ENCODE measurements around the gene MTRR.

Gene MTRR

GRCh38 chr5:7851617-7852289, 17.2 kb upstream of the MTRR start:
- no peak overlapping the region for H3K4me3 ChIP-seq
- H3K36me3 ChIP-seq (ENCODE audit: insufficient read depth, low read length) = no peaks in the 10 kb centered on the region
- TF ChIP-seq FOXP2 (optimal IDR thresholded peaks at IDR 0.05; ENCODE audit: control extremely low read depth, extremely low read length, insufficient read depth) = no peak
- no peak for TF ChIP-seq POLR2AphosphoS5 (IDR thresholded peaks at IDR 0.05; ENCODE audit: borderline replicate concordance, low read depth, low read length)
- no peak for TF ChIP-seq EZH2 (IDR thresholded peaks at IDR 0.05)
- H3K9ac ChIP-seq (ENCODE audit: insufficient read length) = no peak overlapping the region
- H3K9me3 ChIP-seq (ENCODE audit: low read depth, low read length) = no peaks in the 10 kb centered on the region
- no peak for DNase-seq (ENCODE audit: low read depth, low spot score)
- H3K27ac ChIP-seq = no peak overlapping the region

DNA sequence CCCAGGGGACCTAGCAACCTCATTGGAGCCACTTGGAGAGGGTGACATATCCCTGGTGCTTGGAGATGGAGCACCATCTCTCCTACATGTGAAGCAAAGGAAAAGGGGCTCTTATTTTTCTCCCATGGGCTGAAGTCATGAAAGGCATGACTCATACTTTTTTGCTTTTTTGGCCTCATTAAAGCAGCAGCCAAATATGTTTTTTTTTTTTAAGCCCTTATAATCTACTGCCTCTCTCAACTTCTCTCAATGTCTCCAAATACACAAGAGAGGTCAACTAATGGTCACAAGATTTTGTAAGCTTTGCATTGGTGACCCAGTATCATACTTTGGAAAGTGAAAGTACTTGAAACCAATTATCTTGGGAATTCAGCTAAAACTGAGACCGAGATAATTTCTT, 16.4 kb upstream of the MTRR start:
- DNase-seq (ENCODE audit: low read depth, low spot score) = no peak
- H3K9me3 ChIP-seq (ENCODE audit: low read depth, low read length) = no peaks in the 10 kb centered on the region
- no peak for TF ChIP-seq POLR2AphosphoS5 (IDR thresholded peaks at IDR 0.05; ENCODE audit: borderline replicate concordance, low read depth, low read length)
- no peak for TF ChIP-seq FOXP2 (optimal IDR thresholded peaks at IDR 0.05; ENCODE audit: control extremely low read depth, extremely low read length, insufficient read depth)
- TF ChIP-seq EZH2 (IDR thresholded peaks at IDR 0.05) = no peak
- no peaks in the 10 kb centered on the region for H3K36me3 ChIP-seq (ENCODE audit: insufficient read depth, low read length)
- no peak overlapping the region for H3K9ac ChIP-seq (ENCODE audit: insufficient read length)
- H3K4me3 ChIP-seq = no peak overlapping the region
- H3K27ac ChIP-seq = no peak overlapping the region

- Histone ChIP-seq H3K4me3 (no peak overlapping the region), H3K9me3 (ENCODE audit: low read depth, low read length) (no peaks in the 10 kb centered on the region), H3K36me3 (ENCODE audit: insufficient read depth, low read length) (no peaks in the 10 kb centered on the region), H3K27ac (no peak overlapping the region), H3K9ac (ENCODE audit: insufficient read length) (no peak overlapping the region)
- TF ChIP-seq FOXP2 (optimal IDR thresholded peaks at IDR 0.05; ENCODE audit: control extremely low read depth, extremely low read length, insufficient read depth) (no peak), EZH2 (IDR thresholded peaks at IDR 0.05) (no peak), POLR2AphosphoS5 (IDR thresholded peaks at IDR 0.05; ENCODE audit: borderline replicate concordance, low read depth, low read length) (no peak)
- no peak for DNase-seq (ENCODE audit: low read depth, low spot score)
Measured at GRCh38 chr5:7852988-7853387, 16.0 kb upstream of the MTRR start.

- Histone ChIP-seq H3K9me3 (ENCODE audit: low read depth, low read length) (no peaks in the 10 kb centered on the region), H3K27ac (no peak overlapping the region), H3K4me3 (no peak overlapping the region), H3K36me3 (ENCODE audit: insufficient read depth, low read length) (peaks cover 15% of the 10 kb centered on the region), H3K9ac (ENCODE audit: insufficient read length) (no peak overlapping the region)
- TF ChIP-seq POLR2AphosphoS5 (IDR thresholded peaks at IDR 0.05; ENCODE audit: borderline replicate concordance, low read depth, low read length) (no peak), EZH2 (IDR thresholded peaks at IDR 0.05) (no peak), FOXP2 (optimal IDR thresholded peaks at IDR 0.05; ENCODE audit: control extremely low read depth, extremely low read length, insufficient read depth) (no peak)
- DNase-seq (ENCODE audit: low read depth, low spot score) = no peak
Measured at GRCh38 chr5:7855611-7856010, 13.3 kb upstream of the MTRR start.

DNA sequence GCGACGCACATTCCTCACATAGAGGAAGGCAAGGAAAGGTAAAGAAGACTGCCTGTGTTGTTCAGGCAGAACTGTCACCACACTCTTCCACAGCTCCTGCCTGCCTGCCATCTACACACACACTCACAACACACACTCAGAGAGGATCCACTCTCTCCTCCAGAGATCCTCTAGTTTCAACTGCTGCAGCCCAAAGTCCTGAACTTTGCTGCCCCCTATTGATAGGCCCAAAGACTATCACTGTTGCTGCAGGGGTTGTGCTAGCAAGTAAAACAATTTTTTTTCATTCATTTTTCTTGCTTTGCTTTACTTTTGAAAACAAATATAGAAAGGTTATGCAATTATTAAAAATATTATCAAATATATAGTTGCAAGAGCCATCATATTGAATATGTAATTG, 12.1 kb upstream of the MTRR start:
- no peaks in the 10 kb centered on the region for H3K9me3 ChIP-seq (ENCODE audit: low read depth, low read length)
- H3K4me3 ChIP-seq = no peak overlapping the region
- no peak for TF ChIP-seq EZH2 (IDR thresholded peaks at IDR 0.05)
- TF ChIP-seq FOXP2 (optimal IDR thresholded peaks at IDR 0.05; ENCODE audit: control extremely low read depth, extremely low read length, insufficient read depth) = no peak
- TF ChIP-seq POLR2AphosphoS5 (IDR thresholded peaks at IDR 0.05; ENCODE audit: borderline replicate concordance, low read depth, low read length) = no peak
- no peak overlapping the region for H3K9ac ChIP-seq (ENCODE audit: insufficient read length)
- peaks cover 25% of the 10 kb centered on the region for H3K36me3 ChIP-seq (ENCODE audit: insufficient read depth, low read length)
- no peak for DNase-seq (ENCODE audit: low read depth, low spot score)
- H3K27ac ChIP-seq = no peak overlapping the region

GRCh38 chr5:7857361-7857760, 11.6 kb upstream of the MTRR start:
- Histone ChIP-seq H3K4me3 (no peak overlapping the region), H3K36me3 (ENCODE audit: insufficient read depth, low read length) (peaks cover 29% of the 10 kb centered on the region), H3K9me3 (ENCODE audit: low read depth, low read length) (no peaks in the 10 kb centered on the region), H3K27ac (no peak overlapping the region), H3K9ac (ENCODE audit: insufficient read length) (no peak overlapping the region)
- no peak for DNase-seq (ENCODE audit: low read depth, low spot score)
- TF ChIP-seq EZH2 (IDR thresholded peaks at IDR 0.05) (no peak), FOXP2 (optimal IDR thresholded peaks at IDR 0.05; ENCODE audit: control extremely low read depth, extremely low read length, insufficient read depth) (no peak), POLR2AphosphoS5 (IDR thresholded peaks at IDR 0.05; ENCODE audit: borderline replicate concordance, low read depth, low read length) (no peak)

DNA sequence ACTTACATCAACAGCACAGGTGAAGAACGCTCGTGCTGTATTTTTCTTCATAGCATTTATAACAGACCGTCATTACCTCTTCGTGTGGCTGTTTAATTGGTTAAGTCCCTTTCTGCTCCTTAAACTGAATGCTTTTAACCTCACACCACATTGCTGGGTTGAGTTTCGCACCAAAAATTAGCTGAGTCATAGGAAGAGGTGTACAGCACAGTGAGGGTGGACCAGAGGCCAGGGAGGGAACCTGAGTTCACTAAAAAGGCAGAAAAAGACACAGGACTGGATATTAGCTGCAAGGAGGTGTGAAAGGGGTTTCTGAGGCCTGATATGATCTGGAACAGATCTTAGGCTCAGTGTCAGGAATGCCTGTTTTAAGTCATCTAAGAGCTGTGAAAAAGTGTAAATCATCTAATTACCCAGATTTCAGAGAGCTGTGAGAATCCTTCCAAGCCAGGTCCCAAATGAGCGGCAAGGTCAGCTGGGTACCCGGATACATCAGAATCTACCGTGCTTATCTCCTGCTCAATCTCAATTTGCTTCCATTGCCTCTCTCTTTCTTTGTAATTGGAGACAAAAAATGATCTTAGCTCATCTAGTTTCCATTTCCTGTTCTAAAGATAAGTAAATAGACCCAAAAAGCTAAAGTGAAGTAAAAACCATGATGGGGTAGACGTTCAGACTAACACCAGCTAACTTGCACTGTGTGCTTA, 10.9 kb upstream of the MTRR start:
- Histone ChIP-seq H3K27ac (no peak overlapping the region), H3K9me3 (ENCODE audit: low read depth, low read length) (no peaks in the 10 kb centered on the region), H3K4me3 (no peak overlapping the region), H3K9ac (ENCODE audit: insufficient read length) (no peak overlapping the region), H3K36me3 (ENCODE audit: insufficient read depth, low read length) (peaks cover 35% of the 10 kb centered on the region)
- DNase-seq (ENCODE audit: low read depth, low spot score) = no peak
- TF ChIP-seq FOXP2 (optimal IDR thresholded peaks at IDR 0.05; ENCODE audit: control extremely low read depth, extremely low read length, insufficient read depth) (no peak), EZH2 (IDR thresholded peaks at IDR 0.05) (no peak), POLR2AphosphoS5 (IDR thresholded peaks at IDR 0.05; ENCODE audit: borderline replicate concordance, low read depth, low read length) (no peak)

DNA sequence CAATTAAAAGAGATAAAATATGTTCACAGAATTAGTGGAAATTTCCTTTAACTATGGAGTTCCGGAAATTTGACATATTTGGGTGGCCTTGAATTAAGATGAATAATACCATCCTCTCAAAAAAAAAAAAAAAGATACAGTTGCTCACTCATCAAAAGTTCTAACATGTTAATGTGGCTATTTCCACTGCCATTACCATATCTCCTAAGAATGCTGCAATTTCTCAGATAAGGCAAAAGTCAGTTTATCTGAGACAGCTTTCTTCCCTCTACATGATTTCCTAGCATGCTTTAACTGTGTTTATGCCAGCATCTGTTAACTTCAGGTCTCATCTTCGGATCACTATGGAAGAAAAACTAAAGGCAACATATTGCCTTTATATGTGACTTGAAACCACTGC, 2.8 kb upstream of the MTRR start:
- H3K36me3 ChIP-seq (ENCODE audit: insufficient read depth, low read length) = peaks cover 53% of the 10 kb centered on the region
- H3K9ac ChIP-seq (ENCODE audit: insufficient read length) = no peak overlapping the region
- no peak for DNase-seq (ENCODE audit: low read depth, low spot score)
- H3K27ac ChIP-seq = no peak overlapping the region
- no peak overlapping the region for H3K4me3 ChIP-seq
- no peaks in the 10 kb centered on the region for H3K9me3 ChIP-seq (ENCODE audit: low read depth, low read length)
- TF ChIP-seq POLR2AphosphoS5 (IDR thresholded peaks at IDR 0.05; ENCODE audit: borderline replicate concordance, low read depth, low read length) (no peak), FOXP2 (optimal IDR thresholded peaks at IDR 0.05; ENCODE audit: control extremely low read depth, extremely low read length, insufficient read depth) (no peak), EZH2 (IDR thresholded peaks at IDR 0.05) (no peak)

Data from SK-N-MC (cell line).